A673 (cell line): Measurements from ENCODE around the gene CHI3L2.

Experiments
- CTCF ChIP-seq: fragments of 300-800, 200-600 bp; sonication (generic); conservative IDR thresholded peaks from 2 replicates; pipeline ENCODE4 v1.5.1; 2017; ENCODE audit warnings: low read depth, mild to moderate bottlenecking, antibody characterized with exemption, low read length, moderate library complexity, mixed read lengths
- EZH2 ChIP-seq: fragments of 200-600 bp; sonication (generic); IDR thresholded peaks from 2 replicates; pipeline ENCODE4 v1.6.1; 2017; ENCODE audit warnings: borderline replicate concordance, low read depth, mild to moderate bottlenecking, mixed read lengths, antibody characterized with exemption, low read length; ENCODE audit not compliant: poor library complexity, severe bottlenecking

GRCh38 chr1:111256988-111257658, 29.6 kb downstream of the CHI3L2 start:
- TF ChIP-seq CTCF (no peak), EZH2 (no peak)
